ENCODE data around the gene PLCH1.

The PLCH1 gene

GRCh38 chr3:155332716-155333115, 412.2 kb downstream of the PLCH1 start:
- Histone ChIP-seq H3K4me3 (ENCODE audit: low read length) (no peak overlapping the region), H3K9me3 (ENCODE audit: insufficient read depth, low read depth, low read length) (no peaks in the 10 kb centered on the region), H3K4me1 (ENCODE audit: insufficient read depth, low read length) (no peaks in the 10 kb centered on the region), H3K27me3 (ENCODE audit: insufficient read depth, low read length) (no peaks in the 10 kb centered on the region), H3K36me3 (ENCODE audit: insufficient read depth, low read length) (no peaks in the 10 kb centered on the region), H3K9ac (ENCODE audit: low read depth, low read length) (no peak overlapping the region), H3K27ac (ENCODE audit: low read depth, low read length) (no peak overlapping the region)
- WGBS, result 88% methylated on average over 4 of the region's 4 CpGs

- Histone ChIP-seq H3K27me3 (ENCODE audit: insufficient read depth, low read length) (no peaks in the 10 kb centered on the region), H3K9ac (ENCODE audit: low read depth, low read length) (no peak overlapping the region), H3K4me1 (ENCODE audit: insufficient read depth, low read length) (no peaks in the 10 kb centered on the region), H3K27ac (ENCODE audit: low read depth, low read length) (no peak overlapping the region), H3K4me3 (ENCODE audit: low read length) (no peak overlapping the region), H3K9me3 (ENCODE audit: insufficient read depth, low read depth, low read length) (no peaks in the 10 kb centered on the region), H3K36me3 (ENCODE audit: insufficient read depth, low read length) (no peaks in the 10 kb centered on the region)
- WGBS, result 97% methylated on average over 2 of the region's 2 CpGs
Observed at GRCh38 chr3:155331078-155331477, 413.8 kb downstream of the PLCH1 start.

GRCh38 chr3:155330370-155330769, 414.5 kb downstream of the PLCH1 start:
- no peaks in the 10 kb centered on the region for H3K4me1 ChIP-seq (ENCODE audit: insufficient read depth, low read length)
- H3K9me3 ChIP-seq (ENCODE audit: insufficient read depth, low read depth, low read length), result no peaks in the 10 kb centered on the region
- no peak overlapping the region for H3K4me3 ChIP-seq (ENCODE audit: low read length)
- H3K27ac ChIP-seq (ENCODE audit: low read depth, low read length), result no peak overlapping the region
- H3K27me3 ChIP-seq (ENCODE audit: insufficient read depth, low read length), result no peaks in the 10 kb centered on the region
- H3K36me3 ChIP-seq (ENCODE audit: insufficient read depth, low read length), result no peaks in the 10 kb centered on the region
- no peak overlapping the region for H3K9ac ChIP-seq (ENCODE audit: low read depth, low read length)

GRCh38 chr3:155329513-155330048, 415.3 kb downstream of the PLCH1 start:
- no peaks in the 10 kb centered on the region for H3K36me3 ChIP-seq (ENCODE audit: insufficient read depth, low read length)
- no peaks in the 10 kb centered on the region for H3K4me1 ChIP-seq (ENCODE audit: insufficient read depth, low read length)
- H3K27me3 ChIP-seq (ENCODE audit: insufficient read depth, low read length), result no peaks in the 10 kb centered on the region
- no peak overlapping the region for H3K4me3 ChIP-seq (ENCODE audit: low read length)
- no peak overlapping the region for H3K27ac ChIP-seq (ENCODE audit: low read depth, low read length)
- WGBS, result 95% methylated on average over 6 of the region's 6 CpGs
- no peak overlapping the region for H3K9ac ChIP-seq (ENCODE audit: low read depth, low read length)
- no peaks in the 10 kb centered on the region for H3K9me3 ChIP-seq (ENCODE audit: insufficient read depth, low read depth, low read length)

GRCh38 chr3:155327871-155328270, 417.0 kb downstream of the PLCH1 start:
- Histone ChIP-seq H3K27me3 (ENCODE audit: insufficient read depth, low read length) (no peaks in the 10 kb centered on the region), H3K4me3 (ENCODE audit: low read length) (no peak overlapping the region), H3K36me3 (ENCODE audit: insufficient read depth, low read length) (no peaks in the 10 kb centered on the region), H3K27ac (ENCODE audit: low read depth, low read length) (no peak overlapping the region), H3K9me3 (ENCODE audit: insufficient read depth, low read depth, low read length) (no peaks in the 10 kb centered on the region), H3K4me1 (ENCODE audit: insufficient read depth, low read length) (no peaks in the 10 kb centered on the region), H3K9ac (ENCODE audit: low read depth, low read length) (no peak overlapping the region)
- WGBS, result 77% methylated on average over 2 of the region's 2 CpGs

GRCh38 chr3:155327430-155327829, 417.4 kb downstream of the PLCH1 start:
- no CpG with 5 or more reads among the region's 1 CpG for WGBS
- Histone ChIP-seq H3K9me3 (ENCODE audit: insufficient read depth, low read depth, low read length) (no peaks in the 10 kb centered on the region), H3K27ac (ENCODE audit: low read depth, low read length) (no peak overlapping the region), H3K4me3 (ENCODE audit: low read length) (no peak overlapping the region), H3K27me3 (ENCODE audit: insufficient read depth, low read length) (no peaks in the 10 kb centered on the region), H3K9ac (ENCODE audit: low read depth, low read length) (no peak overlapping the region), H3K4me1 (ENCODE audit: insufficient read depth, low read length) (no peaks in the 10 kb centered on the region), H3K36me3 (ENCODE audit: insufficient read depth, low read length) (no peaks in the 10 kb centered on the region)

- H3K4me3 ChIP-seq (ENCODE audit: low read length), result no peak overlapping the region
- H3K27me3 ChIP-seq (ENCODE audit: insufficient read depth, low read length), result no peaks in the 10 kb centered on the region
- no peaks in the 10 kb centered on the region for H3K36me3 ChIP-seq (ENCODE audit: insufficient read depth, low read length)
- H3K4me1 ChIP-seq (ENCODE audit: insufficient read depth, low read length), result no peaks in the 10 kb centered on the region
- WGBS, result 89% methylated on average over 3 of the region's 4 CpGs
- H3K9ac ChIP-seq (ENCODE audit: low read depth, low read length), result no peak overlapping the region
- no peak overlapping the region for H3K27ac ChIP-seq (ENCODE audit: low read depth, low read length)
- H3K9me3 ChIP-seq (ENCODE audit: insufficient read depth, low read depth, low read length), result no peaks in the 10 kb centered on the region
Observed at GRCh38 chr3:155326901-155327300, 418.0 kb downstream of the PLCH1 start.

- Histone ChIP-seq H3K27ac (ENCODE audit: low read depth, low read length) (no peak overlapping the region), H3K9ac (ENCODE audit: low read depth, low read length) (no peak overlapping the region), H3K36me3 (ENCODE audit: insufficient read depth, low read length) (no peaks in the 10 kb centered on the region), H3K4me3 (ENCODE audit: low read length) (no peak overlapping the region), H3K27me3 (ENCODE audit: insufficient read depth, low read length) (no peaks in the 10 kb centered on the region), H3K4me1 (ENCODE audit: insufficient read depth, low read length) (no peaks in the 10 kb centered on the region), H3K9me3 (ENCODE audit: insufficient read depth, low read depth, low read length) (no peaks in the 10 kb centered on the region)
- 95% methylated on average over 5 of the region's 5 CpGs for WGBS
Observed at GRCh38 chr3:155326244-155326643, 418.6 kb downstream of the PLCH1 start.
